GM19467 (cell line): ENCODE data around the gene INPP5D.
"Not testable (repeated sequence)": the region's sequence is repeated elsewhere in the genome, so short reads cannot be mapped to it uniquely, and the experiment has no call there.

Experiments used
- ATAC-seq: cut with Tn5 transposase; IDR thresholded peaks from one replicate; pipeline ENCODE4 v1.9.1; 2021; ENCODE audit warnings: mild to moderate bottlenecking, moderate library complexity; ENCODE audit not compliant: unreplicated experiment

Gene INPP5D

GRCh38 chr2:233051241-233052149 lies 8.6 kb upstream of the INPP5D start:
- no peak for ATAC-seq

GRCh38 chr2:233052517-233052916 lies 7.6 kb upstream of the INPP5D start:
- ATAC-seq: not testable (repeated sequence)

GRCh38 chr2:233053928-233054784 lies 6.0 kb upstream of the INPP5D start:
- no peak for ATAC-seq

GRCh38 chr2:233055362-233055761 lies 4.8 kb upstream of the INPP5D start:
- no peak for ATAC-seq

GRCh38 chr2:233056961-233057605 lies 3.1 kb upstream of the INPP5D start:
- no peak for ATAC-seq

- no peak for ATAC-seq
Measured at GRCh38 chr2:233058717-233059546, 1.2 kb upstream of the INPP5D start.

GRCh38 chr2:233059547-233059796 lies 670 bp upstream of the INPP5D start:
- no peak for ATAC-seq

GRCh38 chr2:233060501-233060979 lies 398 bp downstream of the INPP5D start:
- peak; percentile 2 for ATAC-seq

GRCh38 chr2:233060980-233061590 lies 943 bp downstream of the INPP5D start:
- no peak for ATAC-seq

- ATAC-seq: no peak
Measured at GRCh38 chr2:233061591-233062450, 1.7 kb downstream of the INPP5D start.

- ATAC-seq: no peak
Measured at GRCh38 chr2:233062451-233062850, 2.3 kb downstream of the INPP5D start.

- no peak for ATAC-seq
Measured at GRCh38 chr2:233062946-233063268, 2.8 kb downstream of the INPP5D start.

- peak; percentile 49 for ATAC-seq
Measured at GRCh38 chr2:233063269-233063975, 3.3 kb downstream of the INPP5D start.

- no peak for ATAC-seq
Measured at GRCh38 chr2:233063976-233064411, 3.9 kb downstream of the INPP5D start.

GRCh38 chr2:233064530-233065199 lies 4.5 kb downstream of the INPP5D start:
- no peak for ATAC-seq

- ATAC-seq: not testable (repeated sequence)
Measured at GRCh38 chr2:233065200-233065589, 5.1 kb downstream of the INPP5D start.

- no peak for ATAC-seq
Measured at GRCh38 chr2:233065954-233066470, 5.9 kb downstream of the INPP5D start.
